OCI-M2 (cell line): ENCODE data around the gene PPP1R3G.

Experiments
- DNase-seq: peaks from one replicate; lab custom pipeline; 2025; ENCODE audit not compliant: unreplicated experiment; lab: John Stamatoyannopoulos, UW

Gene PPP1R3G

DNA sequence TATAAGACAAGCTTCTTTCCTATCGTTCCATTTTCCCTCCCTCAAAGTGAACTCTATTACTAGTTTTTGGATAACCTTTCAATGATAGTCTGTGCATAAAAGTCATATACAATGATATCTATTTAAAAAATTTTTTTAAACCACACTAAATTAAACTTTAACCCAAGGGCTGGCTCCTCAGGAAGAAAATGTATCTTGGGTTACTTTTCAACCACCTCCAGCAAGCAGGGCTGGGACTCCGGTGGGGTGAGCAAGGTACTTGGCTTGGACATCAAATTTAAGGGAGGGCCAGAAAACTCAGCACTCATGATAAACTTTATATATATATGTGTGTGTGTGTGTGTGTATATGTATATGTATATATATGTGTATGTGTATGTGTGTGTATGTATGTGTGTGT, 13.9 kb upstream of the PPP1R3G start:
- no peak for DNase-seq

DNA sequence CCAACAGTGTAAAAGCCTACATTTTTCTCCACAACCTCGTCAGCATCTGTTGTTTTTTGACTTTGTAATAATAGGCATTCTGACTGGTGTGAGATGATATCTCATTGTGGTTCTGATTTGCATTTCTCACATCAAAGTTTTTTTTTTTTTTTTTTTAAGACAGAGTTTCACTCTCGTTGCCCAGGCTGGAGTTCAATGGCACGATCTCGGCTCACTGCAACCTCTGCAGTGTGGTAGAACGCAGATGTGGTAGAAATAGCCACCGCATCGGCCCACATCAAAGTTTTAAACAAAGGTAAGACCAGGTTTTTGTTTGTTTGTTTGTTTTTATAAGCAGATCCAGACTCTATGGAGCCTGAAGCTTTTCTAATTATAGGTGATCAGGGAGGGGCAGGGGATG, 12.7 kb upstream of the PPP1R3G start:
- DNase-seq: no peak

DNA sequence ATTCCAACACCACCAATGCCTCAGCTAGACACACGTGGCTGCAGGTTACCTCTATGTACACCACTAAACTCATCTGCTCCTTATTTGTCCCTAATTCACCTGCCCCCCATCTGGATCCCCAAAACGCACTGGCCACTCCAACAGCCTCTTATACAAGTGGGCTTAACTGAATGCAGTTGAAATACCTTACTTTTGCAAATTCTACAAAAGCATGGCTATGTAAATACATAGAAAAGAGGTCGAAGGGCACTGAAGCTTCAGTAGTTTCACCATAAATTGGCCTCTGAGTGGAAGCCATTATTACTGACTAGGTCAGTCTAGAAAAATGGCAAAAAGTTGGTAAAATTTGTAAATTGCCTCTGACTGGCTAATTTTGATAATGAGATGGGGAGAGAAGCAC, 11.1 kb upstream of the PPP1R3G start:
- no peak for DNase-seq

DNA sequence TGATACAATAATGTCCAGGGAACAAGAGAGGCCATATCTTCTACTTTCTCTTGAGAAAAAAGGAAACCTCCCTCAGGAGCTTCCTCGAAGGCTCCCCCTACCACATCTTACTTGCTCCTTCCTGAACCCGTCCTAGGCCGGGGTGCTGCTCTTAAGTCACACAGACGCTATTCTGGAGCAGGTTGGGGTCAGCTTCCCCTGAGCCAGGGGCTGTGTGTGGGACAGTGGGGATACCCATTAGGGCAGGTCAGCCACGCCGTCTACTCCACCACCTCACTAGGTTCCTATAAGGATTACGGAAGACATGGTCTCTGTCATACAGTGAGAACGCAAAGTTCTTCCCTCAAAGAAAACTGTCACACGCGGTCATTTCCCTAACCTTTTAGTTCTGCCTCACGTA, 8.2 kb upstream of the PPP1R3G start:
- DNase-seq: no peak

DNA sequence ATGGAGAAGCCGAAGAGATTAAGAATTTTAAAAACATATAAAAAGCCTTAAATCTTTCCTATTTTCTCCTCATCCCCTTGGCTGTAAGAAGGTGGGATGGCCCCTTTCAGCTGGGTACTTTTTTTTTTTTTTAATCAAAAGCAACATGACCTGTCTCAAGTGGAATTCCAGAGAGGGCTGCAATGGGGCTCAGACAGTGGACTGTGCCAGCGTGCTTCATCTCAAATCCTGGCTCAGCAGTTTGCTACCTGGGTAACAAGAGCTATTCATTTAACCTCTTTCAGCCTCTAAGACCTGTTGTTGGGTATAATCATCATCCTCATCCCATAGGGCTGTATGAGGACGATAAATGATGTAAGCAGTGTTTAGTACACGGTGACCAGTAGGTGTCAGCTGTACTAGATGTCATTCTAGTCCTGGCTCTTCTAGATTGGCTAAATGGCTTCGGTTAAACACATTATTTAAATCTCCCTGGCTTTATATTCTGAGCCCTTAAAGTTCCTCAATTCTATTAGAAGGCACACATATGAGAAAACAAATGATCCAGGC, 6.9 kb upstream of the PPP1R3G start:
- no peak for DNase-seq

DNA sequence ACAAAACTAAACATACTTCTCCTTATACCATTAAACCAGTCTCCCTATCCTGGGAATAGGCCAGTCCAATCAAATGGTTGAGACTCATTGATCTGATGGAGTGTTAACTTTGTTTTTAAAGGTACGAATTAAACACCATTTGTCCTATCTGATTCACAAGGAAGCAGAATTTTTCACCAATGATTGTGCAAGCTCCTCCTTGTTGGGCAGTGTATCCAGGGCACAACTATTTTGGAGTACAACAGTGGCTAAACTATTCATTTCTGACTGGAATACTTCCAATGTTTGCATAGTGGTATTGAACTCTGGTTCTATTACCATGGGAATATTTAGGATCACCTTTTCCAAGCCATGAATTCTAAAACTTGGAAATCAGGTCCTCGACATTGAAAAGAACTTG, 5.4 kb upstream of the PPP1R3G start:
- DNase-seq: no peak

DNA sequence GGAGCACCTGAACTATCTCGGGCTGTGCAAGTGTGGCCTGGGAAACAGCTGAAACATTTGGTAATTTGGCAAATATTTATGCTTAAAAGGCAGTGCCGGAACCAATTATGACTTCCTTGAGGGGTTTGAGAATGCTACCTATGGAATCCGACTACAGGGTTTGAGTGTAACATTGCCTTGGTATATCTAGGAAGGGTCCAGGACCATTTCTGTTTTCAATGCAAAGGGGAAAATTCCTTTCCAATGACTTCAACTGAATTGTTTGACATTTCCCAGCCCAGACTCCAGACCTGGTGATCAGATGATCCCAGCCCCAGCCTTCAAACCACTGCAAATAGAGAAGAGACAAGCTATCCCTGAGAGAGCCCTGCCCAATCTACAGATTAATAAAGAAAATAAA, 4.6 kb upstream of the PPP1R3G start:
- DNase-seq: no peak

DNA sequence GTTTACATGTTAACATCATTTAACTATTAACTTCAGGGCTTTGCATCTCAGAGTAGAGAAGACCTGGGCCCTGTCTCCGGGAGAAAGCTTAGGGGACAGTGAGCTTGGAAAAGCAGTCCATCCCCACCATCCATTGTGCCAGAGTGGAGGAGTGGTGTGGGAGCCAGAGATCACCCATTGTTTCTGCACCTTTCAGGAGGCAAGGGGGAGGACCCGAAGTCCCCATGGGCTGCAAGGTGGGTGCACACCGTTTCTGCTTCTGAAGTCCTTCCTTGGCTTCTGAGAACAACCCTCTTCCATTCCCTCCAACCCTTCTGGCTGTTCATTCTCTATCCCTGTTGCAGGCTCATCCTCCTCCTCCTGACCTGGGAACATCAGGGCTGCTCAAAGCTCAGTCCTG, 4.0 kb upstream of the PPP1R3G start:
- DNase-seq: no peak

DNA sequence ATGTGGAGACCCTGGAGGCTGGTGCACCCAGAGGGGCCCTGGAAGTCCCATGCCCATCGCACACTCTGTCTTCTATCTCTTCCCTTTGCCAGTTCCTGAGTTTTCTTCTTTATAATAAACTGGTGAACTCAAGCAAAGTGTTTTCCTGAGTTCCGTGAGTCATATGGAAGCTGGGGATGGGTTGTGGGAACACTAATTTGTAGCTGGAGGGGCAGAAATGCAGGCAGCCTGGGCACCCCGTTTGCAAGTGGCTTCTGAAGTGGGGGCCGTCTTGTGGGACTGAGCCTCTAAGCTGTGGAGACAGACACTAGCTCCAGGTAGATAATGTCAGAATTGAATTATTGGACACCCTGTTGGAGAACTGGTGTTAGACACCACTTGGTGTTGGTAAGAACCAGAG, 3.2 kb upstream of the PPP1R3G start:
- no peak for DNase-seq

DNA sequence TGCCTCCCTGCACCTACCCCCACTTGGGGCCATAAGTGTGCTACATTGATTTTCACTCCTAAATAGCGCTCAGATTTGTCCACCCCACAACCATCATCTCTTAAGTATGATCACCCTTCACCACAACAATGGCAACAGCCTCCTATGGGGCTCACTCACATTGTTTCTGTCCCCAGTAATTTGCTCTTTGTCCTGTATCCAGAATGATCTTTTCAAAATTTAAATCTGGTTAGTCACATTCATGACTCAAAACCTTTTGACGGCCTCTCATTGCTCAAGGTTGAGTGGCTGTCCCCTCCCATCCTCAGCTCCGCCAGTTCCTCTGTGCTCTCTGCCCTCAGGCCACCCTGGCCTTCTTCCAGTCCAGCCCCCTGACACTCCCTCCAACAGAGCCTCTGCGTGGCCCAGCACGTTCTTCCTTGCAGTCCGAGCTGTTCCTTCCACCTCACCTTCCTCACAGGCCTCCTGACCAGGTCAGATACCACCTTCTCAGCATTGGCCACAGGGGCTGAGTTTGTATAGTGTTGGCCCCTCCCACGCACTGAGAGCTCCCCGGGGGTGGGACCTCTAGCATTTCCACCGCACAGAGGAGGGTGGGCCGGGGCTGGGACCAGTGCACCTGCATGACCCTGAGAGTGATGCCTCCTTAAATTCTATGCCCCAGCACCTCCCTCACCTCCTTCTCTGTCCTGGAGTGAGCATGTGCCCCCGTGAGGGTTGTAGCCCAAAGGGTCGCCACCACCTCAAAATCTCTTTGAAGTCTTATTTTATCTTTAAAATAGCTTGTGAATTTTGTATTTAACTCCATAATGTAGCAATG, 2.4 kb upstream of the PPP1R3G start:
- no peak for DNase-seq

DNA sequence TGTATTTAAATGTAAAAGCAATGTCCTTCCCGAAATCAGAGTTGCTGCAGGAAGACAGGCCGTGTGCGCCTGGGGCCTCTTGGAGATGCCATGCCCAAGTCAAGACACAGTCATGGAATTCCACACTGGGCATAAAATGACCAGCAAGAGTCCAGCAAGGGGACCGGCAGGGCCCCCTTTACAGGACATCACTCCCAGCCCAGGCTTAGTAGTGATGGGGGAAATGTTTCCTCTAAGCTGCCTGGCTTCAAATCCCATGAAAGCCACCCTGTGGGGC, 1.9 kb upstream of the PPP1R3G start:
- no peak for DNase-seq

DNA sequence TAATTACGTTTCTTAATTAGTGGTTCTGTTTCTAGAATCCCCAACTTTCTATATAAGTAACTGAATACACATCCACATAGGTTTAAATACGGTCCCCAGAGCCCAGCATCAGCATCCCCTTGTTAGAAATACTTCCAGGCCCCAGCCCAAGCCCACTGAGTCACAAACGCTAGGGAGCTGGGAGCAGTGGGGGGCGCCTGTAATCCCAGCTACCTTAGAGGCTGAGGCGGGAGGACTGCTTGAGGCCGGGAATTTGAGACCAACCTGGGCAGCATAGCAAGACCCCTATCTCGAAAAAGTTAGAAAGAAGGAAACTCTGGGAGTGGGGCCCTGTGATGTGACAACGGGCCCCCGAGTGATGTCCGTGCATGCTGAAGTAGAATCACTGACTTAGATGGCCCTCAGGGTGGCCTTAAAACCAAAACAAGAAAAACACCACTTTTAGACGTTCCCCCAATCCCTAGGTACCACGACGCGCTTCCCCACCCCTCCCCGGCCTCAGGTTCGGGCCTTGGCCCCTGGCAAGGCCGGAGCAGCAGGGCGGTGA, 1.3 kb upstream of the PPP1R3G start:
- no peak for DNase-seq

DNA sequence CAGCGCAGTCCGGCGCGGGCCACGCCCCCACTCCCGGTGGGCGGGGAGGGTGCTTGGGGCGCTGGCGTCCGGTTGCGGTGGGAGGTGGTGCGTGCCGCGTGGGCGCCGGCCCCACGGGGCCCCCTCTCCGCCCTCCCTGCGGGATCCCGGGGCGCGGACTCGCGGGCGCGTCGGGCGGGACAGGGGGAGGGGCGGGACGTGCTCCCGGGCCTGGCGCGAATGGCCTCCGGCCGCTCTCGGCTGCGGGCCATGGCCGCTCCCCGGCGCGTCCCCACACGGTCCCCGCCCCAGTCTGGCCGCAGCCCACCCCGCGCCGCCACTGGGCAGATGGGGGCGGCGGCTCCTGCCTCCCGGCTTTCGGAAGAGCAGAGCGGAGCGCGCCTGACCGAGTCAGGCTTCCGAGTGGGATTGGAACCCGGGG, 771 bp upstream of the PPP1R3G start:
- no peak for DNase-seq

DNA sequence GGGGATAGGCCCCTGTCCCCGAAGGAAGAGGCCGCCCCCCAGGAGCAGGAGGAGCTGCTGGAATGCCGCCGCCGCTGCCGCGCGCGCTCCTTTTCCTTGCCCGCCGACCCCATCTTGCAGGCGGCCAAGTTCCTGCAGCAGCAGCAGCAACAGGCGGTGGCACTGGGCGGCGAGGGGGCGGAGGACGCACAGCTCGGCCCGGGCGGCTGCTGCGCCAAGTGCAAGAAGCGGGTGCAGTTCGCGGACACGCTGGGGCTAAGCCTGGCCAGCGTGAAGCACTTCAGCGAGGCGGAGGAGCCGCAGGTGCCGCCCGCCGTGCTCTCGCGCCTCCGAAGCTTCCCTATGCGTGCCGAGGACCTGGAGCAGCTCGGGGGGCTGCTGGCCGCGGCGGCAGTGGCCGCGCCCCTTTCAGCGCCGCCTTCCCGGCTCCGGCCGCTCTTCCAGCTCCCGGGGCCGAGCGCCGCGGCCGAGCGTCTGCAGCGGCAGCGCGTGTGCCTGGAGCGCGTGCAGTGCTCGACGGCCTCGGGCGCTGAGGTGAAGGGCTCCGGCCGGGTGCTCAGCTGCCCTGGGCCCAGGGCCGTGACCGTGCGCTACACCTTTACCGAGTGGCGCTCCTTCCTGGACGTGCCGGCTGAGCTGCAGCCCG, 630 bp downstream of the PPP1R3G start:
- DNase-seq: no peak

DNA sequence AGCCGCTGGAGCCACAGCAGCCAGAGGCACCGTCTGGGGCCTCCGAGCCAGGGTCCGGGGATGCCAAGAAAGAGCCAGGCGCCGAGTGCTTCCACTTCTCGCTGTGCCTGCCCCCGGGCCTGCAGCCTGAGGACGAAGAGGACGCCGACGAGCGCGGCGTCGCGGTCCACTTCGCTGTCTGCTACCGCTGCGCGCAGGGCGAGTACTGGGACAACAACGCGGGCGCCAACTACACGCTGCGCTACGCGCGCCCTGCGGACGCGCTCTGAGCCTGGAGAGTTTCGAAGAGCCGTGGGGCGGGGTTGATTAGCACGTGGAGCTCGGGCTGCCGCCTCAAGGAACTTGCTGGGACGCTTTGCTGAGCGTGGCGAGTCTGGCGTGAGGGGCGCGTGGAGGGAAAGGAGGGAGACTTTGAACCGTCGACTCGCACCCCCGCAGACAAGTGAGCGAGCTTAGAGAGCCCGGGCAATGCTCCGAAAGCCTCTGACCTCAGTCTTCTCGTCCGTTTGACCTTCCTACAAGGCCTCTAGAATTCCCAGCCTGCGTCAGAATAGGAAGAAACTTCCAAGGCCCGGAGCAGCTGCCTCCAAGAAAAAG, 1.3 kb downstream of the PPP1R3G start:
- no peak for DNase-seq

DNA sequence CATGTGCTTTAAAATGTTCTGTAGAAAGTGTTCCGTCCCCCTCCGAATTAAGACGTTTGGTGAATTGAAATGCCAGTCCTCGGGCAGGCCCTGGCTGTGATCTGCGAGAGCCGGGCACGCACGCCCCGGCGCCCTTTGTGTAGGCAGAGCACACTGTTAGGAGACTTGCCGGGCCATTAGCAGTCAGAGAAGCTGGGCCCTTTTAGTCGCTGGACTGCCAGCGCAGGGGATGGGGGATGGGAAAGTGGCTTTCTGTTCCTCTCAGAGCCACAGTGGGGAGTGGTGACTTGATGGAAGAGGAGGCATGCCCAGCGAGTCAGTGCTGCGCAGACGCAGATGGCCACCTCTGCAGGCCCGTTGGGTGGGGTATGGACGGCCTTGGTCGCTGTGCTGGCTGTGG, 2.2 kb downstream of the PPP1R3G start:
- DNase-seq: no peak

DNA sequence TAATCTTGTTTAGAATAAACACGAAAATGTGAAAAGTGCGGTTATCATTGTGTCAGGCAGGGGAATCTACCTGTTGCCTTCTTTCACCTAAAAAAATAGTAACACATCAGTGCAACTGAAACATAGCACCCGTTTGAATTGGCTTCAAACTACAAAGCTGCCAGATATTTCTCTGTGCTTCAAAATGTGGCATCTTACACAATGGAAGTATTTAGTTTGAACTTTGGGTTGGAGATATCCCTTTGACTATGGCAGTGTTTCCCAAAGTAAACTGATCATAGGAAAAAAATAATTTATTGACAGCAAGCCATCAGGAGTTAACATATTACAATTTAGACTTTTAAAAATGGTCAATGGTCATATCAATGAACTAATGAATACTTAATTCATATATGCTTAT, 3.6 kb downstream of the PPP1R3G start:
- DNase-seq: no peak

DNA sequence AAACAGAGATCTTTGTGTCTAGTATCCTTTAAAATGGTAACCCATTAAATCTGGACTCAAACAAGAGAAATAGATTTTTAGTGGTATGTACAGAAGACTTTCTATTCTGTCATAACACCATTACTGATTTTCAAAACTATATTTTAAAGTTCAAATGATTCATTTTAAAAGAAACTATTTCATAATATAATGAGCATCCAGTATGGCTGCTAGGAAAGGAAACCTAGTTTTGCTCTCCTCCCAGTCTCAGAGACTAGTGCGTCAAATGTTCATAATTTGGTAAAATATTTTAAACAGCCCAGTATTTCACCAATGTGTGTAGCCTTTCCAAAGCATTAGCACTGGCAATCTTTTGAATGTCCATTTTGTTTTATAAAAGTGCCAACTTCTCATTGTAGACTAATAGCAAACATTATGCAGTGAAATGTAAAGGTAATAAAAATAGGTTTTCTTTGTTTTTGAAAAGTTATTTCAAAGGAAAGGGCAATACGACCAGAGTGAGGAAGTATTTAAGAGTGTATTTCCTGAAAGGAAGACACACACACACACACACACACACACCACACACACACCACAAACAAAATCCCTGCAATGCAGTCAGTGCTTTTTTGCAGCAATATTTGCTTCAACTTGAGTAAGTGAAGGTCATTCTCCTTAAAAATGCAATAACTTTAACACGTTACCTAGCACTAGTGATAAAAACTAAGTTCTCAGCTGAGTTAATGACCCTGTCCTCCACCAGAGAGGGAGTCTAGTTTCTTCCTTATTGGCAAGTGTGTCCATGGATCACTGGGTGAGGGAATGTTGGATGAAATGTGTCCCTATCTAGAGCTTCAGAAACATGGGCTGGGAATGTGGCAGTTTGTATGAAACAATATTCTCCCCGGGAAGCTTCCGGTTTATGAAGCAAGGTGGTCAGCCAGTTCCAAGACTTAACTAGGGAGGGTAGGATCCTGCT, 4.6 kb downstream of the PPP1R3G start:
- no peak for DNase-seq

DNA sequence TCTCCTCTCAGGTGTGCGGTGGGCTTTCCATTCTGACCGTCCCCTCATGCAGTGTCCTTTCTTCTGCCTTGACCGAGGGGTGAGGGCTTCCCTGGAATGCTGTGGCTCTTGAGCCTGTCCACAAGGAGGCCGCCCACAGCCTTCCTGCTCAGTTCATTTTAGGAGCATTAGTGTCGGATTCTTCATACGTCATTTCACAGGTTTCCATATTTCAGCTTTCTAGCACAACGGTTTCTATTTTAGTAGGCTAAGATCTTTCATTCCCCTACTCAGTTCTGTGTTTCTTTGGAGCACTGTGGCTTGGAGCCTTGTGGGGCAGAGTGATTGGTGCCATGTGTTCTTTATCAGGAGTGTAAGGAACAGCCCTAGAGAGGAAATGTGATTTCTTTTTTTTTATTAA, 5.5 kb downstream of the PPP1R3G start:
- DNase-seq: no peak

DNA sequence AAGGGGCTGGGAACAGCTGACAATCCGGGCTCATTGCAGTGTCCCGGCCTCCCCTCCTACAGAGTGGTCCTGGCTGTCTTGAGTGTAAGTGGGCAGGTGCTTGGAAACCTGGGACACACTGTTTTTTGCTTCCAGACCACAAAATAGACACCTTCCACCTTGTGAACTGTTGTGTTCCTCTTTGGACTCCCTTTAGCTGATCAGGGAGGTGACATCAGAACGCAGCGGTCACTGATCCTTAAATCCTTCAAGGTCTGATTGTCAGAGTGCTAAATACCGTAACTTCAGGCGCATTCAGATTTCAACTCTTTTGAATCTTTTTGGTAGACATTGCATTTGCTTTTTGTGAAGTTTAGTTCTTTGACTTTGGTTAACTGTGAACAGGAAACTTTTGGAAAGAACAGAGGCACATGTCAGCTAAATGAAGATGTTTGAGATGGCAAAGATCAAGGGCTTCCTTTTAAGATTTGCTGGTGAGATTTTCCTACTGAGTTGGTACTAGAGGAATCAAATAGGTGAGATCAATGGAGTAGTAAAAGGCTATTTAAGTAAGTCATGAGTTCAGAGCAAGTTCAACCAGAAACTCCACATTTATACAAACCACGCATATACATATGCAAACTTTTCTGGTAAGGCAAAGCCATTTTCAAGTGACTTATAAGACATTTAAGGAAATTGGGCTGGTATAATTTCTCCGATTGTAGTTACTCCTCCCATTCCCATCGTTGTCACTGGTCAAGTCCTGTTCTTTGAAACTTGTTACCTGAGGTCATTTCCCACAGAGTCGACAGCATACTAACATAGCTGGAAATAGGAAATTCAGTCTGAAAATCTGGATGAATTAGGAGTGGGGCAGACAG, 6.3 kb downstream of the PPP1R3G start:
- DNase-seq: no peak
